AG04450 (cell line): ENCODE measurements around the gene CD82. TPM values are rescaled to one million over a fixed set of nuclear protein-coding genes. Genes with fewer than 3 reads are reported as not detected.

Experiments used
- CTCF ChIA-PET: fragments of 300-600, 350-600 bp; formaldehyde crosslinking; extraction: SDS; loops from one replicate; lab custom pipeline; 2022; ENCODE audit warnings: antibody characterized with exemption, inconsistent platforms; lab: Charles Lee
- POLR2A ChIA-PET: fragments of 350-600 bp; formaldehyde crosslinking; extraction: SDS; loops from one replicate; lab custom pipeline; 2021; ENCODE audit warnings: antibody characterized with exemption, inconsistent platforms; lab: Yijun Ruan, JAX
- DNase-seq: peaks from one replicate; pipeline ENCODE4 v3.0.0-alpha.2; 2011; ENCODE audit warnings: low read depth, low spot score
- H3K27ac ChIP-seq: one replicate; pipeline ENCODE4 v1.5.1; 2012; ENCODE audit warnings: low read depth, low read length, control low read depth
- H3K27me3 ChIP-seq: one replicate; pipeline ENCODE4 v1.6.0; 2012; ENCODE audit warnings: low read length; ENCODE audit not compliant: control insufficient read depth, insufficient read depth
- H3K4me3 ChIP-seq: 2 replicates; pipeline ENCODE4 v1.5.1; 2011; ENCODE audit warnings: mild to moderate bottlenecking, low read depth, low read length, control low read depth
- H3K9me3 ChIP-seq: 2 replicates; pipeline ENCODE4 v1.5.1; 2012; ENCODE audit warnings: low read length; ENCODE audit not compliant: control insufficient read depth, insufficient read depth
- polyA plus RNA-seq: library from polyadenylated mRNA; depleted of rRNA; stranded (reverse); fragments of >200 nt; gene quantifications from 2 replicates; pipeline ENCODE4 v1.2.3, GENCODE V29; 2011
- TF ChIP-seq, protein P1 (sequence below): IDR thresholded peaks from 2 replicates; pipeline ENCODE4 v1.5.1; 2011; ENCODE audit warnings: low read depth, low read length, control low read depth, inconsistent platforms

CD82 gene
- polyA plus RNA-seq, 1 experiment: 49.3 TPM

DNA sequence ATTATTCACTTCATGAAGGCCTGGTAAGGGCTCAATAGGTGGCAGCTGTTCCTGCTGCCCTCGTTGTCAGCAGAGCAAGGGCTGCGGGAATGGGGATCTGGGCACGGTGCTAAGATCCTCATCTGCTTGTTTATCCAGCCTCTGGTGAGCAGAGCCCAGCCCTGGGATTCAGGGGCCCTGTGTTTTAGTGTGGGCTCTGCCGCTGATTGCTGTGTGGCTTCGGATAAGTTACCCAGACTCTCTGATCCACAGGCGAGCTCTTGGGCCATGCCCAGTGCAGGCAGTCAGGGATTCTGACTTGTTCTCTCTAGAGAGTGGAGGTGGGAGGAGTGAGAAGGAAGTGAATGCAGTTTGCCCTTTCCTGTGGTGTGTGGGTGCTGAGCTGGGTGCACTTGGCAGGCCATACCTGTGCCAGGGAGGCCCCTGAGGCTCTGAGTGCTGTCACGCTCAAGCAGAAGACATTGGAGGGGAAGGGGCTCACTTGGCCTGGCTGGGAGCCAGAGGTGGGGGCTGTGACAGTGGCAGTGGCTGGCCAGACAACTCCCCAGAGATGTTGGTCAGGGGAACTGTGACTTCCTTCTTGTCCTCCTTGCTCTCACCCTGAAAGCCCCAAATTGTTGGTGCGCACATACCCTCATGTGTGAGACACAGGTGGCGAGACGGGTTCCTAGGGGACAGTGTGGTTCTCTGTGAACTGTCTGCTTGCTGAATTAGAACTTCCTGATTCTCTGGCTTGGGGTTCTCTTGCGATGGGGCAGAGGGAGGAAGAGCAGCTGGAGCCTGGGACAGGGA lies 43.7 kb downstream of the CD82 start:
- Histone ChIP-seq H3K9me3 (no peaks in the 10 kb centered on the region; the same call in 1 of the 2 replicates), H3K27ac (no peak overlapping the region), H3K27me3 (no peaks in the 10 kb centered on the region), H3K4me3 (no peak overlapping the region)
- TF ChIP-seq, protein P1, sequence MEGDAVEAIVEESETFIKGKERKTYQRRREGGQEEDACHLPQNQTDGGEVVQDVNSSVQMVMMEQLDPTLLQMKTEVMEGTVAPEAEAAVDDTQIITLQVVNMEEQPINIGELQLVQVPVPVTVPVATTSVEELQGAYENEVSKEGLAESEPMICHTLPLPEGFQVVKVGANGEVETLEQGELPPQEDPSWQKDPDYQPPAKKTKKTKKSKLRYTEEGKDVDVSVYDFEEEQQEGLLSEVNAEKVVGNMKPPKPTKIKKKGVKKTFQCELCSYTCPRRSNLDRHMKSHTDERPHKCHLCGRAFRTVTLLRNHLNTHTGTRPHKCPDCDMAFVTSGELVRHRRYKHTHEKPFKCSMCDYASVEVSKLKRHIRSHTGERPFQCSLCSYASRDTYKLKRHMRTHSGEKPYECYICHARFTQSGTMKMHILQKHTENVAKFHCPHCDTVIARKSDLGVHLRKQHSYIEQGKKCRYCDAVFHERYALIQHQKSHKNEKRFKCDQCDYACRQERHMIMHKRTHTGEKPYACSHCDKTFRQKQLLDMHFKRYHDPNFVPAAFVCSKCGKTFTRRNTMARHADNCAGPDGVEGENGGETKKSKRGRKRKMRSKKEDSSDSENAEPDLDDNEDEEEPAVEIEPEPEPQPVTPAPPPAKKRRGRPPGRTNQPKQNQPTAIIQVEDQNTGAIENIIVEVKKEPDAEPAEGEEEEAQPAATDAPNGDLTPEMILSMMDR: no peak
- ChIA-PET CTCF (interaction anchor here (7.7 kb wide), 1 partner anchor 53 kb away, joined by 100 read pairs; no protein-coding TSS in a partner anchor), POLR2A (interaction anchor here (1.6 kb wide), 1 partner anchor 20 kb away, joined by 4 read pairs; no protein-coding TSS in a partner anchor)
- no peak for DNase-seq

DNA sequence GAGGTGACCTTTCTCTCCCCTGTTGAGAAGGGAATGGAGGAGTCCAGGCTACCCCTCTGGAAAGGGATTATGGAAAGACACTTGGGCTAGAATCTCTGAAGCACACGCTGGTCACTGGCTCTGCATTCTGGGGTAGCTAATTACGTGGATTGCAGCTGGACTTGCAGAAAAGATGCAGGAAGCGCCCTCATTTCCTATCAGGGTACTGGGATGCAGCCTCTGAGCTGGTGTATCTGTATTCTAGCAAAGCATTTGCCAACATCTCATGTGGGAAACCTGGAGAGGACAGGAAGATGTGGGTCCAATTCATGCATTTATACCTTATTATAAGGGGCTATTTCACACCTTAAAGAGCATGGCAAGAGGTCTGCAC lies 44.3 kb downstream of the CD82 start:
- Histone ChIP-seq H3K27me3 (no peaks in the 10 kb centered on the region), H3K4me3 (no peak overlapping the region), H3K27ac (no peak overlapping the region), H3K9me3 (no peaks in the 10 kb centered on the region; the same call in 1 of the 2 replicates)
- TF ChIP-seq, protein P1: no peak
- POLR2A ChIA-PET: interaction anchor here (1.6 kb wide), 1 partner anchor 21 kb away, joined by 4 read pairs; no protein-coding TSS in a partner anchor
- DNase-seq: no peak
- CTCF ChIA-PET: interaction anchor here (0.6 to 7.7 kb wide), 2 partner anchors 11 to 54 kb away, joined by 3 to 100 read pairs; no protein-coding TSS in a partner anchor

DNA sequence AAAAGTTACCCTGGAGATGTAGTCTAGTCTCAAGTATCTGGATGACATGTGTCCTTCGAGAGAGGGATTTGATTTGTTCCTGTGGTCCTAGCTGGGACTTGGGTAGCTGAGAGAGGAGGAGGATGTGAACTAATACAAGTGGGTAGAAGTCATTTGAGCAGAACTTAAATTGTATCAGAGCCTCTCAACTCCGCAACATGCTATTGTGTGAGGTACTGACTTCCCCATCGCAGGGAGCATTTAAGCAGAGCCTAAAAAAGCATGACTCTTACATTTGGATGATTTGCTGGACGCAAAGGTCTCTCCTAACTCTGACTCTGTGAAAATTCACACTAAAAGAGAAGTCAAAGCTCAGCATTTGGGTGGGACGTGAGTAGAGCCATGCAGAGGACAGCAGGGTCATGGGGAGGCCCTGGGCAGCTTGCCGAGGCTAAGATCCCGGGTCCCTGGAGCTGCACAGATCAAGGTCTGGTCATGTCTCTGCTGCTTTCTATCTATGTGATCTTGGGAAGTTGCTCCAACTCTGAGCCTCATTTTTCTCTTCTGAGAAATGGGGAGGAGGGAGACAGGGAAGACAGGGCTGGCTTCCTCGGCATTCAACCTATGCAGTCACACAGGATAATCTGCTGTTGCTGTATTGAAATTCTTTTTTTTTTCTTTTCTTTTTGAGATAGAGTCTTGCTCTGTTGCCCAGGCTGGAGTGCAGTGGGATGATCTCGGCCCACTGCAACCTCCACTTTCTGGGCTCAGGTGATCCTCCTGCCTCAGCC lies 44.9 kb downstream of the CD82 start:
- no peak overlapping the region for H3K27ac ChIP-seq
- ChIA-PET CTCF (interaction anchor here (0.6 to 7.7 kb wide), 2 partner anchors 10 to 54 kb away, joined by 3 to 100 read pairs; no protein-coding TSS in a partner anchor), POLR2A (interaction anchor here (1.6 kb wide), 1 partner anchor 21 kb away, joined by 4 read pairs; no protein-coding TSS in a partner anchor)
- H3K4me3 ChIP-seq: no peak overlapping the region
- no peaks in the 10 kb centered on the region for H3K9me3 ChIP-seq
- TF ChIP-seq, protein P1: no peak
- no peaks in the 10 kb centered on the region for H3K27me3 ChIP-seq
- no peak for DNase-seq

DNA sequence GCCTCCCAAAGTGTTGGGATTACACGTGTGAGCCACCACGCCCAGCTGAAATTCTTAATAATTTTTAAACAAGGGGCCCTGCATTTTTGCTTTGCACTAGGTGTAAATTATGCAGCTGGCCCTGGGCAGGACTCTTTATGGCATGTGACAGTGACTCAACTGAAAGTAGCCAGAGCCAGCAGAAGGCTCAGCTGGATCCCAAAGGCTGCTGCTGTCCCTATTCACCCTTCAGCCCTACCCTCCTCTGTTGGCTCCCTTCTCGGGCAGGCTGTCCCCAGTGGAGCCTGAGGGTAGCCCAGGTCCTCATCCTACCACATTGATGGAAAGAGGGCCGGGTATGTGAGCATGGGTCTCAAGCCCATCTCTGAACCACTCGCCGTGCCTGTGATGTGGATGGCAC lies 45.6 kb downstream of the CD82 start:
- CTCF ChIA-PET: interaction anchor here (1.5 to 7.7 kb wide), 4 partner anchors 10 to 325 kb away, joined by 5 to 100 read pairs (median 8); no protein-coding TSS in a partner anchor
- H3K27ac ChIP-seq: peak overlapping the region; percentile 2
- POLR2A ChIA-PET: no interaction called here
- H3K9me3 ChIP-seq: no peaks in the 10 kb centered on the region
- H3K27me3 ChIP-seq: no peaks in the 10 kb centered on the region
- H3K4me3 ChIP-seq: no peak overlapping the region
- TF ChIP-seq, protein P1: no peak
- no peak for DNase-seq
